K562 (cell line): Measurements from ENCODE around the gene SLC10A4.

ENCODE experiments used
- BRF1 ChIP-seq: IDR thresholded peaks from 3 replicates; pipeline ENCODE4 v1.6.1; 2011; ENCODE audit warnings: borderline replicate concordance, mild to moderate bottlenecking; ENCODE audit not compliant: insufficient read length; ENCODE audit errors: extremely low read depth
- POLR2A ChIP-seq: fragments of 450-650 bp; conservative IDR thresholded peaks from 2 replicates; pipeline ENCODE4 v1.6.1; 2016

DNA sequence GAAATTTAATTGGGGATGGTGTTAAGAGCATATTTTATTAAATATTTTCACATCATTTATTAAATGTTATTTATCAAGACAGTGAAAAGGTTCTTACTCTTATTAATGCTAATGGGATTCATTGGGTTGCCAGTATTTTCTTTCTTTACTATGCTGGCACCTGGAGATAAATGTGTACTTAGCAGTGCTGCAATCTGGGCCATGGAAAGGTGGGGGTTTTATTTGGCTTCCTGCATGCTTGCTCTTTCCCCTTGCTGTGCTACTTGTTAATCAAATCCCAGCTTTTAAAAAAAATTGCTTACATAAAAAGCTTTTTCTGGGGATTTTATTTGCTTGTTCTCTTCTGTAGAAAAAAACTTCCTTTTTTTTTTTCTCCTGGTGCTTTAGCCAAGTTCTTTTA is 55.2 kb downstream of the SLC10A4 start:
- TF ChIP-seq BRF1 = no peak
- no peak for TF ChIP-seq POLR2A
